Upper lobe of left lung (tissue), 4 donors: ENCODE data around the gene STK39.

ENCODE experiments used
- POLR2A ChIP-seq, 4 donors: fragments of 450-650 bp; IDR thresholded peaks; one replicate each; pipeline ENCODE4 v1.5.1; 2016 to 2017; ENCODE audit warnings: antibody characterized with exemption in 4 of 4, mild to moderate bottlenecking in 2 of 4
- POLR2AphosphoS5 ChIP-seq, 2 donors: sonication (generic); formaldehyde crosslinking; IDR thresholded peaks; one replicate each; pipeline ENCODE4 v1.5.1; 2017; ENCODE audit warnings: antibody characterized with exemption in 2 of 2
- TF ChIP-seq, protein P1 (sequence below), 6 experiments: fragments of 450-650 bp in 4 of 6; fragments of 200-600 bp in 2 of 6; sonication (generic) in 2 of 6; IDR thresholded peaks; one replicate each; pipeline ENCODE4 v1.5.1; 2016 to 2019; ENCODE audit warnings: antibody characterized with exemption in 6 of 6

- TF ChIP-seq, protein P1, sequence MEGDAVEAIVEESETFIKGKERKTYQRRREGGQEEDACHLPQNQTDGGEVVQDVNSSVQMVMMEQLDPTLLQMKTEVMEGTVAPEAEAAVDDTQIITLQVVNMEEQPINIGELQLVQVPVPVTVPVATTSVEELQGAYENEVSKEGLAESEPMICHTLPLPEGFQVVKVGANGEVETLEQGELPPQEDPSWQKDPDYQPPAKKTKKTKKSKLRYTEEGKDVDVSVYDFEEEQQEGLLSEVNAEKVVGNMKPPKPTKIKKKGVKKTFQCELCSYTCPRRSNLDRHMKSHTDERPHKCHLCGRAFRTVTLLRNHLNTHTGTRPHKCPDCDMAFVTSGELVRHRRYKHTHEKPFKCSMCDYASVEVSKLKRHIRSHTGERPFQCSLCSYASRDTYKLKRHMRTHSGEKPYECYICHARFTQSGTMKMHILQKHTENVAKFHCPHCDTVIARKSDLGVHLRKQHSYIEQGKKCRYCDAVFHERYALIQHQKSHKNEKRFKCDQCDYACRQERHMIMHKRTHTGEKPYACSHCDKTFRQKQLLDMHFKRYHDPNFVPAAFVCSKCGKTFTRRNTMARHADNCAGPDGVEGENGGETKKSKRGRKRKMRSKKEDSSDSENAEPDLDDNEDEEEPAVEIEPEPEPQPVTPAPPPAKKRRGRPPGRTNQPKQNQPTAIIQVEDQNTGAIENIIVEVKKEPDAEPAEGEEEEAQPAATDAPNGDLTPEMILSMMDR (IDR thresholded peaks at IDR 0.05): no peak
- TF ChIP-seq POLR2AphosphoS5 (IDR thresholded peaks at IDR 0.05): no peak
- TF ChIP-seq POLR2A (IDR thresholded peaks at IDR 0.05): no peak
Observed at GRCh38 chr2:167950571-167950970, 296.8 kb downstream of the STK39 start.
